SK-N-MC (cell line): ENCODE measurements around the gene WDR44.

ENCODE experiments used
- EZH2 ChIP-seq: fragments of 200-600 bp; sonication (generic); IDR thresholded peaks from one replicate; pipeline ENCODE4 v1.6.1; 2017; ENCODE audit warnings: antibody characterized with exemption
- POLR2AphosphoS5 ChIP-seq: IDR thresholded peaks from 2 replicates; pipeline ENCODE4 v1.6.1; 2012; ENCODE audit warnings: mild to moderate bottlenecking, low read depth, low read length, borderline replicate concordance

DNA sequence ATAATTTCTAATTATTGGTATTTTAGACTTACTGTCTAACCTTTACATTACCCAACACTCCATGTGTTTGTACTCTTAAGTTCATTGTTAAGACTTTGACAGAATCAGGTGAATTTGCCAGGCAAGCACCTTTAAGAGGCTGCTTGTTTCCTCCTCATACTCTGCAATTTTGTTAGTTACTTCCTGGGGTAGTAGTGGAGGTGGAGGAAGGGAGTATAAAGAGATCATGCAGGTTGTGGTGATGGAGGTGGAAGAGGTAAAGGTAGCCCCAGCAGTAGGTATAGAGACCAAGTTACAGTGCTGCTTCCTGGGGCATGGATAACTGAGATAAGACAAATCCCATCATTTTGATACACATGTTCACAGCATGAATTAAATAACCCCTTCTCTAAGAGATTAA, 6.7 kb downstream of the WDR44 start:
- TF ChIP-seq EZH2, result no peak
- no peak for TF ChIP-seq POLR2AphosphoS5
